ENCODE measurements around the gene CD180.

The CD180 gene

GRCh38 chr5:67152400-67152799 is 44.2 kb downstream of the CD180 start:
- no peak for DNase-seq (ENCODE audit: low read depth)
- TF ChIP-seq, protein P1, sequence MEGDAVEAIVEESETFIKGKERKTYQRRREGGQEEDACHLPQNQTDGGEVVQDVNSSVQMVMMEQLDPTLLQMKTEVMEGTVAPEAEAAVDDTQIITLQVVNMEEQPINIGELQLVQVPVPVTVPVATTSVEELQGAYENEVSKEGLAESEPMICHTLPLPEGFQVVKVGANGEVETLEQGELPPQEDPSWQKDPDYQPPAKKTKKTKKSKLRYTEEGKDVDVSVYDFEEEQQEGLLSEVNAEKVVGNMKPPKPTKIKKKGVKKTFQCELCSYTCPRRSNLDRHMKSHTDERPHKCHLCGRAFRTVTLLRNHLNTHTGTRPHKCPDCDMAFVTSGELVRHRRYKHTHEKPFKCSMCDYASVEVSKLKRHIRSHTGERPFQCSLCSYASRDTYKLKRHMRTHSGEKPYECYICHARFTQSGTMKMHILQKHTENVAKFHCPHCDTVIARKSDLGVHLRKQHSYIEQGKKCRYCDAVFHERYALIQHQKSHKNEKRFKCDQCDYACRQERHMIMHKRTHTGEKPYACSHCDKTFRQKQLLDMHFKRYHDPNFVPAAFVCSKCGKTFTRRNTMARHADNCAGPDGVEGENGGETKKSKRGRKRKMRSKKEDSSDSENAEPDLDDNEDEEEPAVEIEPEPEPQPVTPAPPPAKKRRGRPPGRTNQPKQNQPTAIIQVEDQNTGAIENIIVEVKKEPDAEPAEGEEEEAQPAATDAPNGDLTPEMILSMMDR (conservative IDR thresholded peaks at IDR 0.05; ENCODE audit: low read depth, low read length): no peak
- no peak overlapping the region for H3K4me3 ChIP-seq (ENCODE audit: low read depth, low read length)

DNA sequence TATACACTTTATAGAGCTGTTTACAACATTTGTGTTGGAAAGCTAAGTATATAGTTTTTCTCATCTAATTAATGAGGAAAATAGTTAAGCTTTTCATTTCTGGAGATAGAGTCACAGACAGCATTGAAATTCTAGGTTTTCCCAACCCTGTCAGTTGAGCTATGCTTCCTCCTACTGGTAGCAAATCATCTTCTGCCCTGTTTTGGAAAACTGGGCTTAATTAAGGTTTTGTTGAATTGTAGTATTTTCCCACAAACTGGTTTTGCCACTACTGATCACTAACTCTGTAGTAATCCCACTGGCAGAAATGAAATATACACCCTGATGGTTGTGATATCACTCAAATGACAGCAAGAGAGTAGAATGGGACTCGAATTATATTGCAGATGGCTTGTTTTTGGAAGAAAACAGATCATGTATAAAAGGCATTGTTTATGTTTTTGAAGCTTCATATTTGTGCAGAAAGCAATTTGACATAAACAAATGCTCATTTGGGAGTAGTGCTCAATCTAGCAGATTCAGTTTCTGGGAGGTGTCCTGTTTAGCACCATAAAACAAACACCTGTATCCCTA is 46.6 kb downstream of the CD180 start:
- TF ChIP-seq, protein P1 (conservative IDR thresholded peaks at IDR 0.05; ENCODE audit: low read depth, low read length): peak; percentile 76
- H3K4me3 ChIP-seq (ENCODE audit: low read depth, low read length): no peak overlapping the region
- DNase-seq (ENCODE audit: low read depth): peak; percentile 67

GRCh38 chr5:67149057-67149950 is 47.3 kb downstream of the CD180 start:
- DNase-seq (ENCODE audit: low read depth): no peak
- H3K4me3 ChIP-seq (ENCODE audit: low read depth, low read length): no peak overlapping the region
- TF ChIP-seq, protein P1 (conservative IDR thresholded peaks at IDR 0.05; ENCODE audit: low read depth, low read length): no peak

DNA sequence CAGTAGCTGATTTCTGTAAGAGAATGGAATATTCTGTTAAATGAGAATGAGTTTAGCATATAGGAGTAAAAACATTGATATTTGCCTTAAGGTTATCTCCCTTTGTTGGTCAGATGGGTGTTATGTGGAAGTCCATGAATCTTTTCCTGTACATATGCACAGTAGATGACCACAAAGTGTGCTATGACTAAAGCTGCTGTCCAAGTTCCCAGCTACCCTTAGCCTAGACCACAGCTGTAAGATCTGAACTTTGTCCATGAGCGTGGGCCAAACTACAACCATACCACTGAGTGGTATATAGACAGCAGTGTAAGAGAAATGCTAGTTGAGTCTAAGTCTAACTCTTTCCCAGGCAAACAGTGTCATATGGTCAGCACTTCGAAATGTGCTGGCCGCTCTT is 48.8 kb downstream of the CD180 start:
- TF ChIP-seq, protein P1 (conservative IDR thresholded peaks at IDR 0.05; ENCODE audit: low read depth, low read length): no peak
- DNase-seq (ENCODE audit: low read depth): peak; percentile 55

DNA sequence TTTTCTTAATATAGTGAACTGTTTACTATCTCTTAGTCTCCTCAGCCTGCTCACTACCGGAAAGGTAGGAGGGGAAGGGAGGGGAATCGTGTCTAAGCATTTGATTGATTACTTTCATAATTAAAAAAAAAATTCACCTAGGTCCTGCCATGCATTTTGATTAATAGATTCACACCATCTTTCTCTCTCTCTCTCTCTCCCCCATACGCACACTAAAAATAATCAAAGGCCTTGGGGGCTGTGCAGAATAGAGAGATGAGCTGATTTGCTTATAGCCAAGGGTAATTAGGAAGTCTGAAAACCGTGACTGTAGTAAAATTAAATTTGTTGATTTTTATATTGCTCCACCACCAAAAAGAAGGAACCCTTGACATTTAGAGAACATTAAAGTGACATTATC is 49.6 kb downstream of the CD180 start:
- H3K4me3 ChIP-seq (ENCODE audit: low read depth, low read length): no peak overlapping the region
- TF ChIP-seq, protein P1 (conservative IDR thresholded peaks at IDR 0.05; ENCODE audit: low read depth, low read length): no peak
- no peak for DNase-seq (ENCODE audit: low read depth)

More for the DNA sequence above, 48.8 kb downstream of the CD180 start:
- no peak overlapping the region for H3K4me3 ChIP-seq (ENCODE audit: low read depth, low read length)

DNA sequence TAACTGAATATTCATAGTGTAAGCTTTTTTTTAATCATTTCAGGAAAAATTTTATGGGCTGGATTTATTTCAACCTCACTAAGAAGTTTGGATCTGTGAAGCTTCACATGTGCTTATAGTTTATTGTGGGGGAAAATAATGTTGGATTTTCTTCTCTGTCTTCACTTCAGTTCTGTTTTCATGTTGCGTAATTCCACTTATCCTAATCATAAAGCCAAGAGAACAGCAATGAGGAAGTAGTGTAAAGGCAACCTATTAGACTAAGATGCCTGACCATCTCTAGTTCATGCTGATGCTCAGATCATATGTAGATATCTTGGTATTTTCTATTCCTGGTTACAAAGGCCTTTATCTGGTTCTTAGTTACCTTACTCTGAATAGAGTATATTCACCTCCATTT is 50.0 kb downstream of the CD180 start:
- H3K4me3 ChIP-seq (ENCODE audit: low read depth, low read length): no peak overlapping the region
- TF ChIP-seq, protein P1 (conservative IDR thresholded peaks at IDR 0.05; ENCODE audit: low read depth, low read length): no peak
- peak; percentile 42 for DNase-seq (ENCODE audit: low read depth)
